ENCODE data around the gene CCDC6. TPM values are rescaled to one million over a fixed set of nuclear protein-coding genes. Genes with fewer than 3 reads are reported as not detected.

CCDC6 gene
- total RNA-seq, 1 experiment from 2014 or later: 54.9 TPM

DNA sequence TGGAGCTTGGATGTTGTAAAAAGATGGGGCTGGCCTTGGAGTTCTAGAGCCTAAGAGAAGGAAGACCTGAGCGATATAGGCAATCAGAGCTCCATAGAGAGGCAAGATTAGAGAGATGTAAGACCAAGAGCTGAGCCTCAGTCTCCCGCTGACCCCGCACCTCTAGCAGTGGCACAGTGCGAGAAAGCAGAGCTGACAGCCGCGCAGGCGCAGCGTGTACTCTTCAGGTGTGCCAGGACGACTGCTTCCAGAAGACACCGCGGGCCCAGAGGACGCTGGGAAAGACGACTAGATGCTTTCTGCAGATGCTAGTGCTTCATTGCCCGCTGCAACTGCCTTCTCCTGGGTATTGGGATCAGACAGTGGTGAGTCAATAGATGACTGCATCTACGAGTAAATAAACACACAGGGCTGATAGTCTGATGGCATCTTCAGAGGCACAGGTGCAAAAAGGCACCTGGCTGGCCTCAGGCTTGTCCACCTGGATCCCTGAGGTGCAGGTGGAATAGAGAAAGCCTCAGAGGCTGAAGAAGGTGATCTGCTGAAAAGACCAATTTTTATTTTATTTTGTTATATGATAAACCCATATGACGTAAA is 38.1 kb upstream of the CCDC6 start:
- RAD21 ChIA-PET (ENCODE audit: low non-redundant PET in 1 of 2, low total read pairs in 2 of 2, uncharacterized antibody in 2 of 2, unreplicated experiment in 2 of 2): no interaction called here
- Histone ChIP-seq H3K9ac (ENCODE audit: low read length) (no peak overlapping the region), H3K36me3 (ENCODE audit: control insufficient read depth in 1 of 2, insufficient read depth in 2 of 2, low read length in 2 of 2) (no peaks in the 10 kb centered on the region), H3K4me1 (ENCODE audit: control insufficient read depth in 1 of 2, insufficient read depth in 2 of 2, low read length in 2 of 2) (peaks cover 3 to 6% of the 10 kb centered on the region in 2 experiments; a peak in 1 of 4 replicates), H3K79me2 (ENCODE audit: insufficient read depth, low read length) (no peaks in the 10 kb centered on the region), H3K4me3 (replicated peaks in 1 of 2; ENCODE audit: low read depth in 1 of 2, low read length in 2 of 2) (no peak overlapping the region), H3K9me3 (ENCODE audit: control insufficient read depth in 1 of 2, insufficient read depth in 1 of 2, low read depth in 1 of 2, low read length in 2 of 2) (no peaks in the 10 kb centered on the region), H3K27me3 (ENCODE audit: insufficient read depth, low read length) (no peaks in the 10 kb centered on the region), H3K27ac (ENCODE audit: low read depth, low read length) (no peak overlapping the region), H4K20me1 (ENCODE audit: insufficient read depth) (no peaks in the 10 kb centered on the region), H2AFZ (ENCODE audit: low read depth, low read length, poor library complexity, severe bottlenecking) (no peak overlapping the region), H3K9me2 (ENCODE audit: insufficient read depth) (no peaks in the 10 kb centered on the region), H3K4me2 (ENCODE audit: low read length) (no peak overlapping the region)
- no peak for ATAC-seq
- no TSS peak for BruUV-seq (replicated peaks)
- intact Hi-C loops (cut with micrococcal nuclease): no loop called here
- POLR2A ChIA-PET: no interaction called here
- TF ChIP-seq, protein P1, sequence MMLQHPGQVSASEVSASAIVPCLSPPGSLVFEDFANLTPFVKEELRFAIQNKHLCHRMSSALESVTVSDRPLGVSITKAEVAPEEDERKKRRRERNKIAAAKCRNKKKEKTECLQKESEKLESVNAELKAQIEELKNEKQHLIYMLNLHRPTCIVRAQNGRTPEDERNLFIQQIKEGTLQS (IDR thresholded peaks at IDR 0.05): no peak
- no peak for TF ChIP-seq TCF7L2 (IDR thresholded peaks at IDR 0.05; ENCODE audit: borderline replicate concordance, extremely low read depth, insufficient read depth, insufficient read length)
- TF ChIP-seq EZH2phosphoT487 (IDR thresholded peaks at IDR 0.05; ENCODE audit: borderline replicate concordance): no peak
- TF ChIP-seq CBX3 (IDR thresholded peaks at IDR 0.05; ENCODE audit: low read depth): no peak
- no peak for TF ChIP-seq SIN3A (IDR thresholded peaks at IDR 0.05; ENCODE audit: low read depth)
- TF ChIP-seq EGR1 (IDR thresholded peaks at IDR 0.05; ENCODE audit: low read depth): no peak
- TF ChIP-seq CEBPB (IDR thresholded peaks at IDR 0.05; ENCODE audit: low read depth): no peak
- TF ChIP-seq POLR2A (IDR thresholded peaks at IDR 0.05; ENCODE audit: borderline replicate concordance, extremely low read depth, insufficient read depth, insufficient read length): no peak
- no peak for TF ChIP-seq POLR2AphosphoS5 (IDR thresholded peaks at IDR 0.05; ENCODE audit: low read depth, low read length)
- TF ChIP-seq, protein P2, sequence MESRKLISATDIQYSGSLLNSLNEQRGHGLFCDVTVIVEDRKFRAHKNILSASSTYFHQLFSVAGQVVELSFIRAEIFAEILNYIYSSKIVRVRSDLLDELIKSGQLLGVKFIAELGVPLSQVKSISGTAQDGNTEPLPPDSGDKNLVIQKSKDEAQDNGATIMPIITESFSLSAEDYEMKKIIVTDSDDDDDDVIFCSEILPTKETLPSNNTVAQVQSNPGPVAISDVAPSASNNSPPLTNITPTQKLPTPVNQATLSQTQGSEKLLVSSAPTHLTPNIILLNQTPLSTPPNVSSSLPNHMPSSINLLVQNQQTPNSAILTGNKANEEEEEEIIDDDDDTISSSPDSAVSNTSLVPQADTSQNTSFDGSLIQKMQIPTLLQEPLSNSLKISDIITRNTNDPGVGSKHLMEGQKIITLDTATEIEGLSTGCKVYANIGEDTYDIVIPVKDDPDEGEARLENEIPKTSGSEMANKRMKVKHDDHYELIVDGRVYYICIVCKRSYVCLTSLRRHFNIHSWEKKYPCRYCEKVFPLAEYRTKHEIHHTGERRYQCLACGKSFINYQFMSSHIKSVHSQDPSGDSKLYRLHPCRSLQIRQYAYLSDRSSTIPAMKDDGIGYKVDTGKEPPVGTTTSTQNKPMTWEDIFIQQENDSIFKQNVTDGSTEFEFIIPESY (IDR thresholded peaks at IDR 0.05; ENCODE audit: extremely low read depth, insufficient replicate concordance, low read length): no peak
- TF ChIP-seq, protein P3, sequence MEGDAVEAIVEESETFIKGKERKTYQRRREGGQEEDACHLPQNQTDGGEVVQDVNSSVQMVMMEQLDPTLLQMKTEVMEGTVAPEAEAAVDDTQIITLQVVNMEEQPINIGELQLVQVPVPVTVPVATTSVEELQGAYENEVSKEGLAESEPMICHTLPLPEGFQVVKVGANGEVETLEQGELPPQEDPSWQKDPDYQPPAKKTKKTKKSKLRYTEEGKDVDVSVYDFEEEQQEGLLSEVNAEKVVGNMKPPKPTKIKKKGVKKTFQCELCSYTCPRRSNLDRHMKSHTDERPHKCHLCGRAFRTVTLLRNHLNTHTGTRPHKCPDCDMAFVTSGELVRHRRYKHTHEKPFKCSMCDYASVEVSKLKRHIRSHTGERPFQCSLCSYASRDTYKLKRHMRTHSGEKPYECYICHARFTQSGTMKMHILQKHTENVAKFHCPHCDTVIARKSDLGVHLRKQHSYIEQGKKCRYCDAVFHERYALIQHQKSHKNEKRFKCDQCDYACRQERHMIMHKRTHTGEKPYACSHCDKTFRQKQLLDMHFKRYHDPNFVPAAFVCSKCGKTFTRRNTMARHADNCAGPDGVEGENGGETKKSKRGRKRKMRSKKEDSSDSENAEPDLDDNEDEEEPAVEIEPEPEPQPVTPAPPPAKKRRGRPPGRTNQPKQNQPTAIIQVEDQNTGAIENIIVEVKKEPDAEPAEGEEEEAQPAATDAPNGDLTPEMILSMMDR (IDR thresholded peaks at IDR 0.05 in 2 of 3, conservative IDR thresholded peaks at IDR 0.05 in 1 of 3; ENCODE audit: borderline replicate concordance in 1 of 3, insufficient read depth in 1 of 3, low read depth in 2 of 3, low read length in 2 of 3): no peak
- TF ChIP-seq FOSL1 (IDR thresholded peaks at IDR 0.05; ENCODE audit: low read depth): no peak
- no peak for TF ChIP-seq ELF1 (IDR thresholded peaks at IDR 0.05; ENCODE audit: borderline replicate concordance, low read depth)
- TF ChIP-seq, protein P4, sequence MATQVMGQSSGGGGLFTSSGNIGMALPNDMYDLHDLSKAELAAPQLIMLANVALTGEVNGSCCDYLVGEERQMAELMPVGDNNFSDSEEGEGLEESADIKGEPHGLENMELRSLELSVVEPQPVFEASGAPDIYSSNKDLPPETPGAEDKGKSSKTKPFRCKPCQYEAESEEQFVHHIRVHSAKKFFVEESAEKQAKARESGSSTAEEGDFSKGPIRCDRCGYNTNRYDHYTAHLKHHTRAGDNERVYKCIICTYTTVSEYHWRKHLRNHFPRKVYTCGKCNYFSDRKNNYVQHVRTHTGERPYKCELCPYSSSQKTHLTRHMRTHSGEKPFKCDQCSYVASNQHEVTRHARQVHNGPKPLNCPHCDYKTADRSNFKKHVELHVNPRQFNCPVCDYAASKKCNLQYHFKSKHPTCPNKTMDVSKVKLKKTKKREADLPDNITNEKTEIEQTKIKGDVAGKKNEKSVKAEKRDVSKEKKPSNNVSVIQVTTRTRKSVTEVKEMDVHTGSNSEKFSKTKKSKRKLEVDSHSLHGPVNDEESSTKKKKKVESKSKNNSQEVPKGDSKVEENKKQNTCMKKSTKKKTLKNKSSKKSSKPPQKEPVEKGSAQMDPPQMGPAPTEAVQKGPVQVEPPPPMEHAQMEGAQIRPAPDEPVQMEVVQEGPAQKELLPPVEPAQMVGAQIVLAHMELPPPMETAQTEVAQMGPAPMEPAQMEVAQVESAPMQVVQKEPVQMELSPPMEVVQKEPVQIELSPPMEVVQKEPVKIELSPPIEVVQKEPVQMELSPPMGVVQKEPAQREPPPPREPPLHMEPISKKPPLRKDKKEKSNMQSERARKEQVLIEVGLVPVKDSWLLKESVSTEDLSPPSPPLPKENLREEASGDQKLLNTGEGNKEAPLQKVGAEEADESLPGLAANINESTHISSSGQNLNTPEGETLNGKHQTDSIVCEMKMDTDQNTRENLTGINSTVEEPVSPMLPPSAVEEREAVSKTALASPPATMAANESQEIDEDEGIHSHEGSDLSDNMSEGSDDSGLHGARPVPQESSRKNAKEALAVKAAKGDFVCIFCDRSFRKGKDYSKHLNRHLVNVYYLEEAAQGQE (IDR thresholded peaks at IDR 0.05; ENCODE audit: low read depth): no peak
- no peak for TF ChIP-seq SP1 (IDR thresholded peaks at IDR 0.05; ENCODE audit: low read depth)
- TF ChIP-seq, protein P5, sequence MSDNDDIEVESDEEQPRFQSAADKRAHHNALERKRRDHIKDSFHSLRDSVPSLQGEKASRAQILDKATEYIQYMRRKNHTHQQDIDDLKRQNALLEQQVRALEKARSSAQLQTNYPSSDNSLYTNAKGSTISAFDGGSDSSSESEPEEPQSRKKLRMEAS (IDR thresholded peaks at IDR 0.05): no peak
- TF ChIP-seq RAD21 (IDR thresholded peaks at IDR 0.05; ENCODE audit: low read depth): no peak
- DNase-seq (ENCODE audit: low read depth, low spot score): no peak
- CTCF ChIA-PET: no interaction called here
